HCT116 (cell line): Measurements from ENCODE around the gene MBNL2. TPM values are rescaled to one million over a fixed set of nuclear protein-coding genes. Genes with fewer than 3 reads are reported as not detected.

Experiments
- ATAC-seq: fragments of 200-7000 bp; cut with Tn5 transposase; 2 replicates; pipeline ENCODE4 v1.9.1; 2020; ENCODE audit warnings: mild to moderate bottlenecking, moderate library complexity
- BruUV-seq: library from RNA; stranded (reverse); fragments of 400-500 nt; replicated peaks from 2 replicates; lab custom pipeline; 2021; lab: Mats Ljungman, UMichigan
- CTCF ChIA-PET: fragments of 300-600 bp; sonication (Branson Sonifier 250); formaldehyde crosslinking; loops from one replicate; lab custom pipeline; 2021; ENCODE audit warnings: antibody characterized with exemption; lab: Charles Lee
- POLR2A ChIA-PET: fragments of 300-600, 350-600 bp; sonication (Branson Sonifier 250); formaldehyde crosslinking; loops from one replicate; lab custom pipeline; 2021; ENCODE audit warnings: antibody characterized with exemption; lab: Charles Lee
- RAD21 ChIA-PET, 2 experiments: fragments of 300-600 bp; sonication (Branson Sonifier 250); formaldehyde crosslinking; loops; one replicate each; lab custom pipeline; 2023; ENCODE audit warnings: low total read pairs in 2 of 2; ENCODE audit not compliant: uncharacterized antibody in 2 of 2, unreplicated experiment in 2 of 2, low non-redundant PET in 1 of 2; lab: Charles Lee
- DNase-seq: peaks from one replicate; pipeline ENCODE4 v3.0.0-alpha.2; 2010; ENCODE audit warnings: low read depth, low spot score
- H2AFZ ChIP-seq: fragments of 200-600 bp; shearing (Covaris generic), sonication (generic); 2 replicates; pipeline ENCODE4 v1.6.1; 2017; ENCODE audit warnings: low read depth, mixed run types, mixed read lengths, antibody characterized with exemption, low read length; ENCODE audit not compliant: poor library complexity, severe bottlenecking
- H3K27ac ChIP-seq: 2 replicates; pipeline ENCODE4 v1.5.1; 2012; ENCODE audit warnings: low read depth, low read length
- H3K27me3 ChIP-seq: fragments of 200-600 bp; sonication (generic); 2 replicates; pipeline ENCODE4 v1.6.1; 2016; ENCODE audit warnings: mixed run types, low read length, mixed read lengths; ENCODE audit not compliant: insufficient read depth
- H3K36me3 ChIP-seq, 2 experiments: fragments of 200-500 bp in 1 of 2; fragments of 200-600 bp in 1 of 2; sonication (Bioruptor generic) in 1 of 2; sonication (generic) in 1 of 2; 2 replicates each; pipeline versions ENCODE4 v1.5.1 to v1.6.1; 2014 to 2016; ENCODE audit warnings: low read length in 2 of 2, inconsistent platforms in 1 of 2, mixed read lengths in 1 of 2, mixed run types in 1 of 2; ENCODE audit not compliant: insufficient read depth in 2 of 2, control insufficient read depth in 1 of 2
- H3K4me1 ChIP-seq, 2 experiments: fragments of 200-600 bp in 1 of 2; sonication (generic) in 1 of 2; 2 replicates each; pipeline versions ENCODE4 v1.5.1 to v1.6.1; 2012 to 2017; ENCODE audit warnings: low read length in 2 of 2, inconsistent platforms in 1 of 2, mild to moderate bottlenecking in 1 of 2, mixed read lengths in 1 of 2, mixed run types in 1 of 2, moderate library complexity in 1 of 2; ENCODE audit not compliant: insufficient read depth in 2 of 2, control insufficient read depth in 1 of 2
- H3K4me2 ChIP-seq: fragments of 200-600 bp; sonication (generic); 2 replicates; pipeline ENCODE4 v1.6.1; 2017; ENCODE audit warnings: mixed run types, low read length, mixed read lengths
- H3K4me3 ChIP-seq, 2 experiments: fragments of 200-600 bp in 1 of 2; sonication (generic) in 1 of 2; replicated peaks in 1 of 2; 2 replicates each; pipeline ENCODE4 v1.5.1; 2011 to 2016; ENCODE audit warnings: low read length in 2 of 2, control low read depth in 1 of 2, low read depth in 1 of 2, mild to moderate bottlenecking in 1 of 2, mixed read lengths in 1 of 2, mixed run types in 1 of 2
- H3K79me2 ChIP-seq: fragments of 200-600 bp; sonication (generic); 2 replicates; pipeline ENCODE4 v1.6.1; 2017; ENCODE audit warnings: mild to moderate bottlenecking, mixed run types, low read length, moderate library complexity, mixed read lengths; ENCODE audit not compliant: insufficient read depth
- H3K9ac ChIP-seq: fragments of 200-600 bp; sonication (generic); 2 replicates; pipeline ENCODE4 v1.6.1; 2016; ENCODE audit warnings: low read length, mixed read lengths
- H3K9me2 ChIP-seq: fragments of 200-600 bp; sonication (generic), shearing (Covaris generic); 2 replicates; pipeline ENCODE4 v1.6.1; 2017; ENCODE audit warnings: mixed run types, mild to moderate bottlenecking, moderate library complexity; ENCODE audit not compliant: insufficient read depth
- H3K9me3 ChIP-seq, 2 experiments: fragments of 200-500 bp in 1 of 2; fragments of 200-600 bp in 1 of 2; sonication (Bioruptor generic) in 1 of 2; sonication (generic) in 1 of 2; 2 replicates each; pipeline ENCODE4 v1.6.1; 2014 to 2017; ENCODE audit warnings: low read length in 2 of 2, mixed read lengths in 2 of 2, inconsistent platforms in 1 of 2, low read depth in 1 of 2, mild to moderate bottlenecking in 1 of 2, mixed run types in 1 of 2, moderate library complexity in 1 of 2; ENCODE audit not compliant: control insufficient read depth in 1 of 2, insufficient read depth in 1 of 2
- H4K20me1 ChIP-seq: fragments of 200-600 bp; sonication (generic), shearing (Covaris generic); 2 replicates; pipeline ENCODE4 v1.6.1; 2017; ENCODE audit warnings: mixed run types, mild to moderate bottlenecking, moderate library complexity; ENCODE audit not compliant: insufficient read depth
- CBX3 ChIP-seq: IDR thresholded peaks from 2 replicates; pipeline ENCODE4 v1.6.1; 2012; ENCODE audit warnings: low read depth
- CTCF ChIP-seq, 3 experiments: fragments of 200-600 bp in 1 of 3; sonication (generic) in 1 of 3; IDR thresholded peaks in 2 of 3; conservative IDR thresholded peaks in 1 of 3; 2 replicates each; pipeline ENCODE4 v1.5.1; 2012 to 2017; ENCODE audit warnings: low read depth in 2 of 3, low read length in 2 of 3, antibody characterized with exemption in 1 of 3, borderline replicate concordance in 1 of 3, control low read depth in 1 of 3, mild to moderate bottlenecking in 1 of 3, mixed read lengths in 1 of 3, mixed run types in 1 of 3, moderate library complexity in 1 of 3; ENCODE audit not compliant: insufficient read depth in 1 of 3
- EGR1 ChIP-seq: IDR thresholded peaks from 2 replicates; pipeline ENCODE4 v1.6.1; 2012; ENCODE audit warnings: low read depth
- EZH2 ChIP-seq: fragments of 200-600 bp; sonication (generic); IDR thresholded peaks from 2 replicates; pipeline ENCODE4 v1.6.1; 2017; ENCODE audit warnings: antibody characterized with exemption, mixed run types
- EZH2phosphoT487 ChIP-seq: fragments of 200-600 bp; IDR thresholded peaks from 2 replicates; pipeline ENCODE4 v1.6.1; 2018; ENCODE audit warnings: antibody characterized with exemption, borderline replicate concordance
- FOSL1 ChIP-seq: IDR thresholded peaks from 2 replicates; pipeline ENCODE4 v1.6.1; 2012; ENCODE audit warnings: low read depth
- REST ChIP-seq: IDR thresholded peaks from 2 replicates; pipeline ENCODE4 v1.6.1; 2012; ENCODE audit warnings: low read depth
- SIN3A ChIP-seq: IDR thresholded peaks from 2 replicates; pipeline ENCODE4 v1.6.1; 2012; ENCODE audit warnings: low read depth
- SP1 ChIP-seq: IDR thresholded peaks from 2 replicates; pipeline ENCODE4 v1.6.1; 2012; ENCODE audit warnings: low read depth
- TCF7L2 ChIP-seq: IDR thresholded peaks from 2 replicates; pipeline ENCODE4 v1.7.0; 2011; ENCODE audit warnings: borderline replicate concordance, inconsistent platforms; ENCODE audit not compliant: insufficient read depth, insufficient read length; ENCODE audit errors: extremely low read depth
- YY1 ChIP-seq: IDR thresholded peaks from 2 replicates; pipeline ENCODE4 v1.6.1; 2011; ENCODE audit warnings: low read length, low read depth, moderate library complexity, mild to moderate bottlenecking; ENCODE audit not compliant: insufficient replicate concordance; ENCODE audit errors: extremely low read depth
- ZNF274 ChIP-seq: fragments of 200-500 bp; sonication (Bioruptor generic); IDR thresholded peaks from 2 replicates; pipeline ENCODE4 v1.6.1; 2014; ENCODE audit warnings: mild to moderate bottlenecking, low read depth, low read length, inconsistent platforms
- intact Hi-C: fragments of 100-400 bp; cut with micrococcal nuclease; formaldehyde crosslinking; loops from 2 replicates; pipeline ENCODE4 v1.10.0; 2022
- total RNA-seq: library from RNA; stranded (reverse); gene quantifications from one replicate; pipeline ENCODE4 v1.2.1, GENCODE V29; 2021; ENCODE audit not compliant: unreplicated experiment

Gene MBNL2
- total RNA-seq, 1 experiment from 2014 or later = 73.9 TPM

GRCh38 chr13:97202761-97203160 lies 19.4 kb upstream of the MBNL2 start:
- ChIA-PET CTCF (no interaction called here), POLR2A (no interaction called here), RAD21 (no interaction called here)
- Histone ChIP-seq H3K79me2 (no peaks in the 10 kb centered on the region), H3K9ac (no peak overlapping the region), H3K36me3 (no peaks in the 10 kb centered on the region; a peak in 1 of 4 replicates), H3K9me3 (no peaks in the 10 kb centered on the region), H2AFZ (no peak overlapping the region), H3K4me3 (no peak overlapping the region), H3K27ac (no peak overlapping the region), H4K20me1 (no peaks in the 10 kb centered on the region), H3K9me2 (no peaks in the 10 kb centered on the region), H3K27me3 (no peaks in the 10 kb centered on the region), H3K4me1 (peaks cover 7 to 17% of the 10 kb centered on the region in 2 experiments; a peak in 3 of 4 replicates), H3K4me2 (no peak overlapping the region)
- BruUV-seq = no TSS peak
- intact Hi-C loops = no loop called here
- TF ChIP-seq EZH2 (no peak), EZH2phosphoT487 (no peak), FOSL1 (no peak), EGR1 (no peak), TCF7L2 (no peak), CTCF (IDR thresholded peaks at IDR 0.05 in 2 of 3, conservative IDR thresholded peaks at IDR 0.05 in 1 of 3; ENCODE audit: borderline replicate concordance in 1 of 3, insufficient read depth in 1 of 3, low read depth in 2 of 3, low read length in 2 of 3) (no peak), REST (no peak), SIN3A (no peak), ZNF274 (no peak), YY1 (no peak), CBX3 (no peak), SP1 (no peak)
- no peak for ATAC-seq
- no peak for DNase-seq
